CD14-positive monocyte (primary cell): ENCODE results near the gene OAT. TPM values are rescaled to one million over a fixed set of nuclear protein-coding genes. Genes with fewer than 3 reads are reported as not detected.

Experiments
- DNase-seq, 3 donors: peaks; one replicate each; pipeline ENCODE4 v3.0.0-alpha.2; 2011 to 2022
- H2AFZ ChIP-seq: 2 replicates; pipeline ENCODE4 v1.6.0; 2012; ENCODE audit warnings: mild to moderate bottlenecking, low read depth, low read length, inconsistent platforms; ENCODE audit not compliant: insufficient read depth, poor library complexity, severe bottlenecking
- H3K27ac ChIP-seq, 2 donors: 1 replicate in 1 of 2; 2 replicates in 1 of 2; pipeline ENCODE4 v1.5.1; 2012 to 2013; ENCODE audit warnings: low read length in 2 of 2, control low read depth in 1 of 2, inconsistent platforms in 1 of 2, low read depth in 1 of 2, mild to moderate bottlenecking in 1 of 2
- H3K27me3 ChIP-seq, 2 donors: one replicate each; pipeline versions ENCODE4 v1.6.0 to v1.6.1; 2011 to 2013; ENCODE audit warnings: low read length in 2 of 2; ENCODE audit not compliant: control insufficient read depth in 2 of 2, insufficient read depth in 2 of 2
- H3K36me3 ChIP-seq, 2 donors: replicated peaks in 1 of 2; 1 replicate in 1 of 2; 2 replicates in 1 of 2; pipeline versions ENCODE4 v1.5.1 to v1.6.1; 2012 to 2013; ENCODE audit warnings: low read length in 2 of 2, control low read depth in 1 of 2, inconsistent platforms in 1 of 2, mild to moderate bottlenecking in 1 of 2; ENCODE audit not compliant: insufficient read depth in 2 of 2, control insufficient read depth in 1 of 2
- H3K4me1 ChIP-seq, 2 donors: 1 replicate in 1 of 2; 2 replicates in 1 of 2; pipeline versions ENCODE4 v1.5.1 to v1.6.1; 2012 to 2013; ENCODE audit warnings: low read length in 2 of 2, control low read depth in 1 of 2, inconsistent platforms in 1 of 2, mild to moderate bottlenecking in 1 of 2, moderate library complexity in 1 of 2; ENCODE audit not compliant: insufficient read depth in 2 of 2, control insufficient read depth in 1 of 2
- H3K4me2 ChIP-seq: replicated peaks from 2 replicates; pipeline ENCODE3; 2012; ENCODE audit warnings: low read length, moderate library complexity, mild to moderate bottlenecking; ENCODE audit not compliant: poor library complexity, severe bottlenecking; ENCODE audit errors: extremely low read depth
- H3K4me3 ChIP-seq, 3 experiments: fragments of 200-600 bp in 1 of 3; sonication (generic) in 1 of 3; replicated peaks in 1 of 3; 1 replicate in 2 of 3; 2 replicates in 1 of 3; pipeline ENCODE4 v1.5.1; 2011 to 2013; ENCODE audit warnings: low read length in 3 of 3, mild to moderate bottlenecking in 3 of 3, control low read depth in 2 of 3, low read depth in 2 of 3, inconsistent platforms in 1 of 3, moderate library complexity in 1 of 3
- H3K79me2 ChIP-seq: 2 replicates; pipeline ENCODE4 v1.6.0; 2012; ENCODE audit warnings: mild to moderate bottlenecking, control low read depth, inconsistent platforms, low read length, moderate library complexity; ENCODE audit not compliant: insufficient read depth
- H3K9ac ChIP-seq: 2 replicates; pipeline ENCODE4 v1.6.0; 2017; ENCODE audit warnings: low read length, mild to moderate bottlenecking; ENCODE audit not compliant: insufficient read depth, poor library complexity, severe bottlenecking
- H3K9me3 ChIP-seq, 2 donors: replicated peaks in 1 of 2; 1 replicate in 1 of 2; 2 replicates in 1 of 2; pipeline versions ENCODE4 v1.5.1 to v1.6.1; 2012 to 2013; ENCODE audit warnings: low read length in 2 of 2, control low read depth in 1 of 2; ENCODE audit not compliant: control insufficient read depth in 1 of 2, insufficient read depth in 1 of 2
- H4K20me1 ChIP-seq: 2 replicates; pipeline ENCODE4 v1.6.0; 2012; ENCODE audit warnings: mild to moderate bottlenecking, low read length, control low read depth, moderate library complexity; ENCODE audit not compliant: insufficient read depth
- H3K27ac Mint-ChIP-seq, 7 donors: one replicate each; pipeline ENCODE4 v1.8.0; 2020; ENCODE audit warnings: mild to moderate bottlenecking in 7 of 7, mixed read lengths in 7 of 7, moderate library complexity in 6 of 7, inconsistent platforms in 2 of 7
- H3K27me3 Mint-ChIP-seq, 3 donors: one replicate each; pipeline ENCODE4 v1.8.0; 2021 to 2022; ENCODE audit warnings: low read depth in 3 of 3, mild to moderate bottlenecking in 3 of 3, mixed read lengths in 3 of 3, moderate library complexity in 3 of 3, inconsistent platforms in 1 of 3
- H3K36me3 Mint-ChIP-seq, 2 donors: one replicate each; pipeline ENCODE4 v1.8.0; 2020; ENCODE audit warnings: mixed read lengths in 2 of 2, inconsistent platforms in 1 of 2, mild to moderate bottlenecking in 1 of 2
- H3K4me1 Mint-ChIP-seq: one replicate; pipeline ENCODE4 v1.8.0; 2020; ENCODE audit warnings: mild to moderate bottlenecking, mixed read lengths
- H3K4me3 Mint-ChIP-seq, 2 donors: one replicate each; pipeline ENCODE4 v1.8.0; 2020; ENCODE audit warnings: mild to moderate bottlenecking in 2 of 2, mixed read lengths in 2 of 2, moderate library complexity in 1 of 2
- H3K9me3 Mint-ChIP-seq, 7 donors: one replicate each; pipeline ENCODE4 v1.8.0; 2020 to 2022; ENCODE audit warnings: mixed read lengths in 7 of 7, mild to moderate bottlenecking in 6 of 7, moderate library complexity in 6 of 7, inconsistent platforms in 2 of 7
- WGBS: methylation state at CpG from one replicate; pipeline ENCODE4 v1.1.5; 2013; ENCODE audit warnings: missing lambda C conversion rate; ENCODE audit not compliant: insufficient coverage; 5-methylcytosine and 5-hydroxymethylcytosine counted together
- intact Hi-C, 2 donors: fragments of 100-400 bp; cut with micrococcal nuclease; formaldehyde crosslinking; loops; one replicate each; pipeline versions ENCODE4 v1.15.0 to v1.15.1; 2023
- polyA plus RNA-seq, 3 donors: library from polyadenylated mRNA; depleted of rRNA in 1 of 3; unstranded in 2 of 3; stranded (reverse) in 1 of 3; fragments of 300-500 nt in 2 of 3; fragments of >200 nt in 1 of 3; fragmentation: Illumina TruSeq in 2 of 3; gene quantifications; 1 replicate in 2 of 3; 2 replicates in 1 of 3; pipeline ENCODE4 v1.2.3, GENCODE V29; 2012 to 2021
- TF ChIP-seq, protein P1 (sequence below): fragments of 200-600 bp; IDR thresholded peaks from one replicate; pipeline ENCODE4 v1.8.0; 2022; ENCODE audit warnings: antibody characterized with exemption, mild to moderate bottlenecking

Gene OAT
- polyA plus RNA-seq, 3 donors, result 83.5 to 89.6 (median 87.3) TPM

DNA sequence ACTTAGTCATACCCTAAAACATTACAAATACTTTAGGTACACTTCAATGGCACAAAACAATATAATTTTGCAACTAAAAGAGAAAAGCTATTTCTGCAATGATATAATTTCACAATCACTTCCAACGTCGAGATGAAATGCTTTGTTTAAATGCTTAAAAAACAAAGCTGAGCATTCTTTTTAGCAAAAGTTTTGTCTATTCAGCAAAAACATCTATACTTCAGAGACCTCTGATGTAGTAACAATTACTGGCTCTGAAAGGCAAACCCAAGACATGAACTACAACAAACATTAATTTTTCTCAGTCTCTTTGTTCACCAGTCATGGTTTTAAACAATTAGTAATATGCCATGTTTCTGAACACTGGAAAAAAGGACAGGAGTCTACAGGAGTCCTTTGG, 16.4 kb downstream of the OAT start:
- Mint-ChIP-seq H3K4me1 (peaks cover 5% of the 10 kb centered on the region), H3K4me3 (no peak overlapping the region), H3K27ac (peak overlapping the region in 1 of 7 donors; percentile 25), H3K27me3 (peaks cover 0 to 2% (median 0%) of the 10 kb centered on the region in 3 donors), H3K36me3 (peaks cover 68 to 92% of the 10 kb centered on the region in 2 donors), H3K9me3 (no peaks in the 10 kb centered on the region)
- peaks cover 66 to 92% of the 10 kb centered on the region in 2 donors for H3K36me3 ChIP-seq
- no peaks in the 10 kb centered on the region for H3K4me1 ChIP-seq
- DNase-seq, result no peak
- H3K27ac ChIP-seq, result no peak overlapping the region
- no peak overlapping the region for H3K9ac ChIP-seq
- WGBS, result no CpG with 5 or more reads among the region's 2 CpGs
- H4K20me1 ChIP-seq, result no peaks in the 10 kb centered on the region
- intact Hi-C loops, result loop anchor here (5.0 kb wide), 1 partner anchor 820 kb away; no protein-coding TSS in a partner anchor
- no peak overlapping the region for H3K4me3 ChIP-seq
- TF ChIP-seq, protein P1, sequence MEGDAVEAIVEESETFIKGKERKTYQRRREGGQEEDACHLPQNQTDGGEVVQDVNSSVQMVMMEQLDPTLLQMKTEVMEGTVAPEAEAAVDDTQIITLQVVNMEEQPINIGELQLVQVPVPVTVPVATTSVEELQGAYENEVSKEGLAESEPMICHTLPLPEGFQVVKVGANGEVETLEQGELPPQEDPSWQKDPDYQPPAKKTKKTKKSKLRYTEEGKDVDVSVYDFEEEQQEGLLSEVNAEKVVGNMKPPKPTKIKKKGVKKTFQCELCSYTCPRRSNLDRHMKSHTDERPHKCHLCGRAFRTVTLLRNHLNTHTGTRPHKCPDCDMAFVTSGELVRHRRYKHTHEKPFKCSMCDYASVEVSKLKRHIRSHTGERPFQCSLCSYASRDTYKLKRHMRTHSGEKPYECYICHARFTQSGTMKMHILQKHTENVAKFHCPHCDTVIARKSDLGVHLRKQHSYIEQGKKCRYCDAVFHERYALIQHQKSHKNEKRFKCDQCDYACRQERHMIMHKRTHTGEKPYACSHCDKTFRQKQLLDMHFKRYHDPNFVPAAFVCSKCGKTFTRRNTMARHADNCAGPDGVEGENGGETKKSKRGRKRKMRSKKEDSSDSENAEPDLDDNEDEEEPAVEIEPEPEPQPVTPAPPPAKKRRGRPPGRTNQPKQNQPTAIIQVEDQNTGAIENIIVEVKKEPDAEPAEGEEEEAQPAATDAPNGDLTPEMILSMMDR, result no peak
- no peaks in the 10 kb centered on the region for H3K27me3 ChIP-seq
- H3K4me2 ChIP-seq, result no peak overlapping the region
- H2AFZ ChIP-seq, result no peak overlapping the region
- no peaks in the 10 kb centered on the region for H3K9me3 ChIP-seq
- no peaks in the 10 kb centered on the region for H3K79me2 ChIP-seq

DNA sequence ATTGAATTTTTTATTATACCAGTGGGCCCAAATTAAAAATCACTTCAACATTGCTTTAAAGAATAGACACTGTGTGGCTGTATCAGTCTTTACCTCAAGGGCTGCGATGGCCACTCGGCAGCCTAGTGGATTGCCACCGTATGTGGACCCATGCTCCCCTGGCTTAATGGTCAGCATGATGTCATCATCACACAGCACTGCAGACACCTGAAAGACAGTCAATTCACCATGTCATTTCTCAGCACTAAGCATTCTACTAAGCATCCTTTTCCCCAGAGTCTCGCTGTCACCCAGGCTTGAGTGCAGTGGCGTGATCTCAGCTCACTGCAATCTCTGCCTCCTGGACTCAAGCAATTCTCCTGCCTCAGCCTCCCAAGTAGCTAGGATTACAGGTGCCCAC, 17.1 kb downstream of the OAT start:
- Histone ChIP-seq H3K4me2 (no peak overlapping the region), H3K4me1 (no peaks in the 10 kb centered on the region), H4K20me1 (no peaks in the 10 kb centered on the region), H3K9me3 (no peaks in the 10 kb centered on the region), H2AFZ (no peak overlapping the region), H3K27ac (no peak overlapping the region), H3K27me3 (no peaks in the 10 kb centered on the region), H3K4me3 (no peak overlapping the region), H3K36me3 (peaks cover 60 to 91% of the 10 kb centered on the region in 2 donors), H3K9ac (no peak overlapping the region), H3K79me2 (no peaks in the 10 kb centered on the region)
- peaks cover 5% of the 10 kb centered on the region for H3K4me1 Mint-ChIP-seq
- TF ChIP-seq, protein P1, result no peak
- intact Hi-C loops, result loop anchor here (5.0 kb wide), 1 partner anchor 819 kb away; no protein-coding TSS in a partner anchor
- 98% methylated on average over 5 of the region's 5 CpGs for WGBS
- no peak overlapping the region for H3K4me3 Mint-ChIP-seq
- no peaks in the 10 kb centered on the region for H3K9me3 Mint-ChIP-seq
- peaks cover 0 to 2% (median 0%) of the 10 kb centered on the region in 3 donors for H3K27me3 Mint-ChIP-seq
- no peak for DNase-seq
- peak overlapping the region in 1 of 7 donors; percentile 26 for H3K27ac Mint-ChIP-seq
- peaks cover 66 to 92% of the 10 kb centered on the region in 2 donors for H3K36me3 Mint-ChIP-seq
